ENCODE data around the gene VIL1.

DNA sequence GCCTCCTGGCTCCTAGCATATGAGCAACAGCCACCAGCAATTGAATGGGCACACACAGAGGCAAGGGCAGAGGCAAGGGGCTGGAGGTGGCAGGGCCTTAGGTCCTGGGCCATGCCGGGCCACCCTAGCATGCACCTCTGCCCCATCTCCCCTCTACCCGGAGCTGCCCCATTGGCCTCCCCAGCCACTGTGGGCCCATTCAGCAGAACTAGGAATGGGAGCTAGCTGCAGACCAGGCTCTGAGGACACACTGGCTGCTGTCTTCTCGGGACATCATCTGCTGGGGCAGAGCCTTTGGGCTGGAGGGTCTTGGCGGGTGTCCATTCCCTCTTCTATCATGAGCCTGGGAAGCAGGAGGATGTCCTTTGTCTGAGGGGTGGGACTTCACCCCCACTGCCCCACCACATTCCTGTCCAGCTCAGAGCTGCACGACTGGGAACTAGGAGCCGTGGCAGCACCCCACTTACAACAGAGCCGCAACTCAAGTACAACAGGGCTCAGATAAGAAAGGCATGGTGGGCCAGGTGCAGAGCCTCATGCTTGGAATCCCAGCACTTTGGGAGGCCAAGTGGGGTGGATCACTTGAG lies 800 bp downstream of the VIL1 start:
- TF ChIP-seq, protein P1, sequence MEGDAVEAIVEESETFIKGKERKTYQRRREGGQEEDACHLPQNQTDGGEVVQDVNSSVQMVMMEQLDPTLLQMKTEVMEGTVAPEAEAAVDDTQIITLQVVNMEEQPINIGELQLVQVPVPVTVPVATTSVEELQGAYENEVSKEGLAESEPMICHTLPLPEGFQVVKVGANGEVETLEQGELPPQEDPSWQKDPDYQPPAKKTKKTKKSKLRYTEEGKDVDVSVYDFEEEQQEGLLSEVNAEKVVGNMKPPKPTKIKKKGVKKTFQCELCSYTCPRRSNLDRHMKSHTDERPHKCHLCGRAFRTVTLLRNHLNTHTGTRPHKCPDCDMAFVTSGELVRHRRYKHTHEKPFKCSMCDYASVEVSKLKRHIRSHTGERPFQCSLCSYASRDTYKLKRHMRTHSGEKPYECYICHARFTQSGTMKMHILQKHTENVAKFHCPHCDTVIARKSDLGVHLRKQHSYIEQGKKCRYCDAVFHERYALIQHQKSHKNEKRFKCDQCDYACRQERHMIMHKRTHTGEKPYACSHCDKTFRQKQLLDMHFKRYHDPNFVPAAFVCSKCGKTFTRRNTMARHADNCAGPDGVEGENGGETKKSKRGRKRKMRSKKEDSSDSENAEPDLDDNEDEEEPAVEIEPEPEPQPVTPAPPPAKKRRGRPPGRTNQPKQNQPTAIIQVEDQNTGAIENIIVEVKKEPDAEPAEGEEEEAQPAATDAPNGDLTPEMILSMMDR (IDR thresholded peaks at IDR 0.05; ENCODE audit: poor library complexity, severe bottlenecking) = no peak
- TF ChIP-seq EP300 (conservative IDR thresholded peaks at IDR 0.05; ENCODE audit: poor library complexity, severe bottlenecking) = no peak
- TF ChIP-seq EZH2 (IDR thresholded peaks at IDR 0.05; ENCODE audit: borderline replicate concordance, insufficient read depth, low read length, poor library complexity, severe bottlenecking) = no peak
- no peak for TF ChIP-seq POLR2AphosphoS5 (IDR thresholded peaks at IDR 0.05)
